ENCODE measurements around the gene BCAR1. TPM values are rescaled to one million over a fixed set of nuclear protein-coding genes. Genes with fewer than 3 reads are reported as not detected.

The BCAR1 gene
- polyA plus RNA-seq, 2 donors = 20.2 to 25.7 TPM

GRCh38 chr16:75257886-75258806 is 6.7 kb upstream of the BCAR1 start:
- Histone ChIP-seq H3K4me1 (ENCODE audit: control insufficient read depth in 2 of 2, insufficient read depth in 2 of 2, low read length in 1 of 2) (peaks cover 28 to 33% of the 10 kb centered on the region in 2 donors), H3K27ac (ENCODE audit: low read depth in 2 of 2, low read length in 1 of 2) (no peak overlapping the region), H3K9me3 (ENCODE audit: control insufficient read depth in 2 of 2, insufficient read depth in 1 of 2, low read depth in 1 of 2, low read length in 1 of 2) (no peaks in the 10 kb centered on the region), H3K4me3 (ENCODE audit: low read depth in 1 of 2, low read length in 2 of 2) (no peak overlapping the region), H3K36me3 (ENCODE audit: control insufficient read depth in 2 of 2, insufficient read depth in 2 of 2, low read length in 1 of 2) (peaks cover 0 to 3% of the 10 kb centered on the region in 2 donors), H3K27me3 (ENCODE audit: control insufficient read depth in 1 of 2, insufficient read depth in 2 of 2, low read length in 2 of 2) (no peaks in the 10 kb centered on the region)
- WGBS, 2 donors = 78 to 81% methylated on average over 21 of the region's 21 CpGs

GRCh38 chr16:75256696-75257343 is 5.4 kb upstream of the BCAR1 start:
- Histone ChIP-seq H3K4me1 (ENCODE audit: control insufficient read depth in 2 of 2, insufficient read depth in 2 of 2, low read length in 1 of 2) (peaks cover 21 to 39% of the 10 kb centered on the region in 2 donors), H3K36me3 (ENCODE audit: control insufficient read depth in 2 of 2, insufficient read depth in 2 of 2, low read length in 1 of 2) (peaks cover 0 to 3% of the 10 kb centered on the region in 2 donors), H3K4me3 (ENCODE audit: low read depth in 1 of 2, low read length in 2 of 2) (no peak overlapping the region), H3K9me3 (ENCODE audit: control insufficient read depth in 2 of 2, insufficient read depth in 1 of 2, low read depth in 1 of 2, low read length in 1 of 2) (no peaks in the 10 kb centered on the region), H3K27me3 (ENCODE audit: control insufficient read depth in 1 of 2, insufficient read depth in 2 of 2, low read length in 2 of 2) (no peaks in the 10 kb centered on the region), H3K27ac (ENCODE audit: low read depth in 2 of 2, low read length in 1 of 2) (peak overlapping the region in 1 of 2 donors; percentile 20)
- WGBS, 2 donors = 43 to 55% methylated on average over 12 to 14 of the region's 14 CpGs

- H3K4me3 ChIP-seq (ENCODE audit: low read depth in 1 of 2, low read length in 2 of 2) = no peak overlapping the region
- 63 to 69% methylated on average over 12 of the region's 12 CpGs for WGBS, 2 donors
- peak overlapping the region in 1 of 2 donors; percentile 56 for H3K27ac ChIP-seq (ENCODE audit: low read depth in 2 of 2, low read length in 1 of 2)
Measured at GRCh38 chr16:75256059-75256571, 4.7 kb upstream of the BCAR1 start.

GRCh38 chr16:75254359-75254837 is 3.0 kb upstream of the BCAR1 start:
- no peaks in the 10 kb centered on the region for H3K9me3 ChIP-seq (ENCODE audit: control insufficient read depth in 2 of 2, insufficient read depth in 1 of 2, low read depth in 1 of 2, low read length in 1 of 2)
- H3K36me3 ChIP-seq (ENCODE audit: control insufficient read depth in 2 of 2, insufficient read depth in 2 of 2, low read length in 1 of 2) = no peaks in the 10 kb centered on the region
- peaks cover 25 to 40% of the 10 kb centered on the region in 2 donors for H3K4me1 ChIP-seq (ENCODE audit: control insufficient read depth in 2 of 2, insufficient read depth in 2 of 2, low read length in 1 of 2)
- WGBS, 2 donors = 42 to 46% methylated on average over 5 of the region's 5 CpGs
- peak overlapping the region in 1 of 2 donors; percentile 57 for H3K27ac ChIP-seq (ENCODE audit: low read depth in 2 of 2, low read length in 1 of 2)
- no peak overlapping the region for H3K4me3 ChIP-seq (ENCODE audit: low read depth in 1 of 2, low read length in 2 of 2)
- H3K27me3 ChIP-seq (ENCODE audit: control insufficient read depth in 1 of 2, insufficient read depth in 2 of 2, low read length in 2 of 2) = no peaks in the 10 kb centered on the region

More at GRCh38 chr16:75256059-75256571, 4.7 kb upstream of the BCAR1 start:
- H3K27me3 ChIP-seq (ENCODE audit: control insufficient read depth in 1 of 2, insufficient read depth in 2 of 2, low read length in 2 of 2) = no peaks in the 10 kb centered on the region
- no peaks in the 10 kb centered on the region for H3K36me3 ChIP-seq (ENCODE audit: control insufficient read depth in 2 of 2, insufficient read depth in 2 of 2, low read length in 1 of 2)
- peaks cover 21 to 34% of the 10 kb centered on the region in 2 donors for H3K4me1 ChIP-seq (ENCODE audit: control insufficient read depth in 2 of 2, insufficient read depth in 2 of 2, low read length in 1 of 2)
- H3K9me3 ChIP-seq (ENCODE audit: control insufficient read depth in 2 of 2, insufficient read depth in 1 of 2, low read depth in 1 of 2, low read length in 1 of 2) = no peaks in the 10 kb centered on the region

GRCh38 chr16:75252946-75253911 is 1.8 kb upstream of the BCAR1 start:
- Histone ChIP-seq H3K4me1 (ENCODE audit: control insufficient read depth in 2 of 2, insufficient read depth in 2 of 2, low read length in 1 of 2) (peaks cover 32 to 51% of the 10 kb centered on the region in 2 donors), H3K27ac (ENCODE audit: low read depth in 2 of 2, low read length in 1 of 2) (peak overlapping the region; percentile 51 to 65), H3K9me3 (ENCODE audit: control insufficient read depth in 2 of 2, insufficient read depth in 1 of 2, low read depth in 1 of 2, low read length in 1 of 2) (no peaks in the 10 kb centered on the region), H3K4me3 (ENCODE audit: low read depth in 1 of 2, low read length in 2 of 2) (no peak overlapping the region), H3K36me3 (ENCODE audit: control insufficient read depth in 2 of 2, insufficient read depth in 2 of 2, low read length in 1 of 2) (no peaks in the 10 kb centered on the region), H3K27me3 (ENCODE audit: control insufficient read depth in 1 of 2, insufficient read depth in 2 of 2, low read length in 2 of 2) (no peaks in the 10 kb centered on the region)
- WGBS, 2 donors = 46 to 60% methylated on average over 15 of the region's 15 CpGs

- no peaks in the 10 kb centered on the region for H3K9me3 ChIP-seq (ENCODE audit: control insufficient read depth in 2 of 2, insufficient read depth in 1 of 2, low read depth in 1 of 2, low read length in 1 of 2)
- 59% methylated on average over 24 of the region's 24 CpGs for whole genome bisulfite sequencing, 2 donors
- H3K4me3 ChIP-seq (ENCODE audit: low read depth in 1 of 2, low read length in 2 of 2) = peak overlapping the region in 1 of 2 donors; percentile 88
- peak overlapping the region; percentile 83 to 87 for H3K27ac ChIP-seq (ENCODE audit: low read depth in 2 of 2, low read length in 1 of 2)
- peaks cover 32 to 54% of the 10 kb centered on the region in 2 donors for H3K4me1 ChIP-seq (ENCODE audit: control insufficient read depth in 2 of 2, insufficient read depth in 2 of 2, low read length in 1 of 2)
- peaks cover 0 to 3% of the 10 kb centered on the region in 2 donors for H3K36me3 ChIP-seq (ENCODE audit: control insufficient read depth in 2 of 2, insufficient read depth in 2 of 2, low read length in 1 of 2)
- no peaks in the 10 kb centered on the region for H3K27me3 ChIP-seq (ENCODE audit: control insufficient read depth in 1 of 2, insufficient read depth in 2 of 2, low read length in 2 of 2)
Measured at GRCh38 chr16:75252049-75252864, 833 bp upstream of the BCAR1 start.

- Histone ChIP-seq H3K36me3 (ENCODE audit: control insufficient read depth in 2 of 2, insufficient read depth in 2 of 2, low read length in 1 of 2) (peaks cover 0 to 4% of the 10 kb centered on the region in 2 donors), H3K27ac (ENCODE audit: low read depth in 2 of 2, low read length in 1 of 2) (peak overlapping the region; percentile 87 to 89), H3K4me1 (ENCODE audit: control insufficient read depth in 2 of 2, insufficient read depth in 2 of 2, low read length in 1 of 2) (peaks cover 23 to 55% of the 10 kb centered on the region in 2 donors), H3K4me3 (ENCODE audit: low read depth in 1 of 2, low read length in 2 of 2) (peak overlapping the region; percentile 88 to 90), H3K27me3 (ENCODE audit: control insufficient read depth in 1 of 2, insufficient read depth in 2 of 2, low read length in 2 of 2) (no peaks in the 10 kb centered on the region), H3K9me3 (ENCODE audit: control insufficient read depth in 2 of 2, insufficient read depth in 1 of 2, low read depth in 1 of 2, low read length in 1 of 2) (no peaks in the 10 kb centered on the region)
- WGBS, 2 donors = 0 to 1% methylated on average over 49 to 59 of the region's 59 CpGs
Measured at GRCh38 chr16:75250809-75251279, 580 bp downstream of the BCAR1 start.

GRCh38 chr16:75250089-75250808 is 1.2 kb downstream of the BCAR1 start:
- WGBS, 2 donors = 3 to 6% methylated on average over 28 to 29 of the region's 29 CpGs
- Histone ChIP-seq H3K27me3 (ENCODE audit: control insufficient read depth in 1 of 2, insufficient read depth in 2 of 2, low read length in 2 of 2) (no peaks in the 10 kb centered on the region), H3K36me3 (ENCODE audit: control insufficient read depth in 2 of 2, insufficient read depth in 2 of 2, low read length in 1 of 2) (peaks cover 0 to 4% of the 10 kb centered on the region in 2 donors), H3K27ac (ENCODE audit: low read depth in 2 of 2, low read length in 1 of 2) (peak overlapping the region; percentile 87 to 89), H3K4me3 (ENCODE audit: low read depth in 1 of 2, low read length in 2 of 2) (peak overlapping the region; percentile 88 to 90), H3K9me3 (ENCODE audit: control insufficient read depth in 2 of 2, insufficient read depth in 1 of 2, low read depth in 1 of 2, low read length in 1 of 2) (no peaks in the 10 kb centered on the region), H3K4me1 (ENCODE audit: control insufficient read depth in 2 of 2, insufficient read depth in 2 of 2, low read length in 1 of 2) (peaks cover 23 to 59% of the 10 kb centered on the region in 2 donors)

All from esophagus (tissue), 2 donors.